ENCODE results near the gene KANK4.
A peak's percentile ranks its signal among the peaks of the same experiment; 100 is the strongest.

Gene KANK4

DNA sequence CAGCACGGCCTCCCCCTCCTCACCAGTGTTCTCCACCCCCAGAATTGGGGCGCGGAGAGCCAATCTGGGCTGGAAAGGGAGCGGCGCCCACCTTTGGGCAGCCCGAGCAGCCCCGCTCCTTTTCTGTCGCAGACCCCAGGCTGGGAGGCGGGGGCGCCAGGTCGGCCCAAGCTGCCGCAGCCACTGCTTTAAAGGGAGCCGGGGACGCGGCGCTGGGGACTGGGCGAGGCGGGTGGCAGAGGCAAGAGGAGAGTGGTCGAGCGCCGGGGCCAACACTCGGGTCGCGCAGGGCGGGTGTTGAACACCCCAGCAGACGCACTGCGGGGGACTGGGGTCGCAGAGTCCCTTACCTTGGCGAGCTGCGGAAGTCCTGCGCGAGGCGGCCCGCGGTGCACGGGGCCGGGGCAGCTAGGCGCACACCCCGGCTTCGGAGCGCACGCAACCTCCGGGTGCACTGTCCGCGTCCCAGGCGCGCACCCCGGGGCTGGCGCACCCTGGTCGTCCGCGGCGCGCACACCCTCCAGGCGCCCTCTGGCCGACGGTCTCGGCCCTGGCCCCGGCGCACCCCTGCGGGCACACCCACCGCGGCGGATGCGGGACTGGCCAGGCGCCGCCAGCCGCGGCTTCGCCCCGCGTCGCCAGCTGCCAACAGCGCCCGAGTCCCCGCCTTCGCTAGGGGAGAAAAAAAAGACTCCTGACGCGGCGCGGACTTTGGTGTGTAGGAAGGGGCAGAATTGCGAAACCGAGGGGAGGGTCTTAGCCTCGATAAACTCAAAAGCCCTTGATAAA is at the start of gene KANK4:
Gene KANK4, minus strand, starts transcription at position 679 of the 789 bp plus-strand sequence. CDS start 37,870 bp downstream, outside the sequence.
- DNase-seq (ENCODE audit: low spot score): no peak

DNA sequence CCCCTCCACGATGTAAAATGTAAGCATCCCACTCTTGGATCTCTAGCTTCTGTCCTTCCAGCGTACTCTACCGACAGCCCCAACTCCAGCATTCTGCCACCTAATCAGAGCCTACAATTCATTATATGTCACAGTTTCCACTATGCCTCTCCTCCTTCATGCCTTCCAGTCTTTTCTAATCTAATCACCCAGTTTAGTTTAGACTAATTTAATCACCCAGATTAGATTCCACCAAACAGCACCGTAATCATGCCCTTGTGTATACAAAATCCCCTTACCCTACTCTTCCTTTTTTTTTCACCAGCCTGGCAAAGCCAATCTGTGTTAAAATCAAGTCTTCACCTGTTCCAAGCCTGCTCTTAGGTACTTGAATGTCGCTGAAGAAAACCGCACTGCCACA is 49.8 kb upstream of the KANK4 start:
- DNase-seq (ENCODE audit: low spot score): no peak

GRCh38 chr1:62367005-62367557 is 47.8 kb upstream of the KANK4 start:
- DNase-seq (ENCODE audit: low spot score): no peak

GRCh38 chr1:62364721-62365120 is 45.5 kb upstream of the KANK4 start:
- no peak for DNase-seq (ENCODE audit: low spot score)

GRCh38 chr1:62362926-62363325 is 43.7 kb upstream of the KANK4 start:
- no peak for DNase-seq (ENCODE audit: low spot score)

DNA sequence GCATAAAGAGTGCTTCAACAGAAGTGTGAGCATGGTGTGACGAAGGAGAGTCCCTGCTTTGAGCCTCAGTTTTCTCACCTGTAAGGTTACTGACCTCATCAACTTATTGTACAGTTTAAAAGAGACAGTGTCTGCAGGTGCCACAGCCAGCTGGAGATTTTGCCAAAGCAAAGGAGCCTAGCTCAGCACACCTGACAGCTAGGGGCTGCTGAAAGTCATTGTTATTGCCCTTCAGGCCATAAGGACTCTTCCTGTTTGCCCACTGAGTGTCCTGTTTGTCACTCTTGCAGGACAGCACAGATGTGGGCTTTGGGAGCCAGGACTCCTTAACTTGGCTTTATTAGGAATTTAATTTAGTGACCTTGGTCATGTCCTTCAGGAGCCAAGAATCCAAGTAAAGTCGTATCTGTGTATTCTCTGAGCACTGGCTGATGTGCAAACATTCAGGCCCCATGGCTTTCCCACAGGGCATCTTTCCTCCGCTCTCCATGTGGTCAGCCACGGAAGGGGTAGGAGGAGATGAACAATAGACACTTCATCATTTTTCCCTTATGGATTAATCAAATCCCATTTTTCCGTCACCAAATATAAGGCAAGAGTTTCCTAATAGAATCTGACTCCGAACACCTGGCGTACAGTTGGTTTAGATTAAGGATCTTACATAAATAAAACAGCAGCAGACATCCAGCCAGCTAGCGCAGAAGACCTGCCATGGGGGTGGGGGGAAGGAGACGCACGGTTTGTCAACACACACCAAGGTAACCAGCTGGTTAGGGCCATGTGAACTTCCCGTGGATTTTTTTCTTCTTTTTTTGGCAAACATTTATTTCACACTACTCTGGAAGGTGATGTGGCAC is 43.1 kb upstream of the KANK4 start:
- DNase-seq (ENCODE audit: low spot score): no peak

DNA sequence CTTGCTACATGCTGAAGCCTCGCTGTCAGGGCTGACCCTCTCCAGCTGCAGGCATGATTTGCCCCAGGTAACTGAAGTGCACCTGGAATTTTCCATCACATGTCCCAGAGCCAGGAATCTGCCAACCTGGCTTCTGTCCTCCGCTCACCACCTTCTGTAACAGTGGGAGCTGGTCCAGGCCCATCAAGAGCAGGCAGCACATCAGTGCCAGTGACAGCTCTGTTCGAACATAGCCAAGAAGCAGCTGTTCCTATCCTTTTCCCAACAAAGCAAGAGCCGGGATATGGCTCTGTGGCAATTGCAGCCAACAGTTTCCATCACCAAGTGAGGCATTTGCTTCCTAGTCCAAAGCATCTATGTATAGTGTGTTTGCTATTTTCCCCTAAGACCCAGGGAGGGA is 42.2 kb upstream of the KANK4 start:
- DNase-seq (ENCODE audit: low spot score): no peak

DNA sequence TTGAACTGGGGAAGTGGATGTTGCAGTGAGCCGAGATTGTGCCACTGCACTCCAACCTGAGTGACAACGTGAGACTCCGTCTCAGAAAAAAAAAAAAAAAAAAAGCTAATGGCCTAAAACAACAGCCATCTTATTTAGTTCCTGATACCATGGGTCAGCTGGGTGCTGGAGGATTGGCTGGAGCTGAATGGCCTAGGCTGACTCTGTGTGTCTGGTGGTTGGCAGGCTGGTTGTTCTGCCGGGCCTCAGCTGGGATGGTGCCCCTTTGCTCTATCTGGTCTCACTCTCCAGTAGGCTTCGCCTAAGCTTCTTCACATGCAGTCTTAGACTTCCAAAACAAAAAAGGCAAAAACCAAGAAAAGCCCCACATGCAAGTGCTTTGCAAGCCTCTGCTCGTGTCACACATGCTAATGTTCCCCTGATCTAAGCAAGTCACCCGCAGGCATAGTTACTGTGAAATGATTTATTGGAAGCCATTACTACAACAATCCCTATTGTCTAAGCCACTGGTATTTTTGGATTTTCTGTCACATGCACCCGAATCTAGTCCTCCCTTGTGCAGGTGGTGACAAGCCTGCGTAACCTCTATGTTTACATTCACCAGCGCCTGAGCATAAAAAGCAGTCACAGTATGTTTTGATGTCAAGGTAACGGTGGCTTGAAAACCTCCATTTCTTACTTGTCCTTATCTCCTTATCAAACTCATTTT is 39.6 kb upstream of the KANK4 start:
- DNase-seq (ENCODE audit: low spot score): no peak

- no peak for DNase-seq (ENCODE audit: low spot score)
Measured at GRCh38 chr1:62357916-62358315, 38.7 kb upstream of the KANK4 start.

DNA sequence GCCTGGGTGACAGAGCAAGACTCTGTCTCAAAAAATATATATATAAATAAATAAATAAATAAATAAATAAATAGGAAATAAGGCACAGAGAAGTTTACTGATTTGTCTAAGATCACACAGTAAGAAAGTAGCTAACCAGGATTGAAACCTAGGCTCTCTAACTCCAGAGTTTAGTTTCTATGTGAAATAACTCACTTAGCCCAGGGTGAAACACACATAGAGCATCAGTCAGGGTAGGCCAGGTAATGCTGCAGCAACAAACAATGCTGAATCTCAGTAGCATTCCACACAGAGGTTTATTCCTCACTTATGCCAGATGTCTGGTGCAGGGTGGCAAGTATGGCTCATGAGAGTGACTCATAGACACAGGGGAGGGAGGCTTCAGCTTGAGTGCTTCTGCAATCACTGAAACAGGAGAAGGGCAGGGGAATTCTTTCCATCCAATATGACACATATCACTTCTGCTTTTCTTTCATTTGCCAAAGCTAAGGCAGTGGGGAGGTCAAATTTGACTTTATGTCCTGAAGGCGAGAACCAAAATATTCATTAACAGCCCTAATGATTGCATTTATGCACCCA is 37.1 kb upstream of the KANK4 start:
- peak; percentile 92 for DNase-seq (ENCODE audit: low spot score)

DNA sequence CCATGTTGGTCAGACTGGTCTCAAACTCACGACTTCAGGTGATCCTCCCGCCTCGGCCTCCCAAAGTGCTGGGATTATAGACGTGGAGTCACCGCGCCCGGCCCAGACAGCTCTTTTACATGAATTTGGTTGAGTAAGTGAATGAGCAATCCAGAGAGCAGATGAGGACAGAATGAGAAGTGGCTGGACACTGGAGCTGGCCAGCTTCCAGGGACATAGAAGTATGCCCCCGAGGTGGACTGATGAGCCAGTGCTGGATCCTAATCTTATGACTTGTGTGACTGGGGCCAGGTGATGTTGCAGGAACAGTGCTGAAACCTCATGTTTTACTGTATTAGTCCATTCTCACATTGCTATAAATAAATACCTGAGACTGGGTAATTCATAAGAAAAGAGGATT is 35.9 kb upstream of the KANK4 start:
- no peak for DNase-seq (ENCODE audit: low spot score)

DNA sequence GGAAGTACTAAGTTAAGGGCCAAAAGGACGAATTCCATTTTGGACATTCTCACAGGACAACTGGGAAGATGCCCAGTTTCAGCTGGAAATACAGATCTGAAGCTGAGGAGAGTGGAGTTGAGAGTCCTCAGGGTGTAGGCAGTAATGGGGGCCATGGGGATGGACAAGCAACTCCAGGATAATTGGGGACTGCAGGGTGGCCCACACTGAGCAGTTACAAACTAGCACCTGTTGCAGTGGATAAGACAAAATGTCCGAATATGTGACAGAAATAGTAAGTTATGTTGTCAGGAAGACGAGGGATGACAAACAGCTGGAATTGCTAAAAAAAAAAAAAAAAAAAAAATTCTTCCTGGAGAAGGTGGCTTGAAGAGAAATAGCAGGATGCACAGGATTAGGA is 34.6 kb upstream of the KANK4 start:
- no peak for DNase-seq (ENCODE audit: low spot score)

DNA sequence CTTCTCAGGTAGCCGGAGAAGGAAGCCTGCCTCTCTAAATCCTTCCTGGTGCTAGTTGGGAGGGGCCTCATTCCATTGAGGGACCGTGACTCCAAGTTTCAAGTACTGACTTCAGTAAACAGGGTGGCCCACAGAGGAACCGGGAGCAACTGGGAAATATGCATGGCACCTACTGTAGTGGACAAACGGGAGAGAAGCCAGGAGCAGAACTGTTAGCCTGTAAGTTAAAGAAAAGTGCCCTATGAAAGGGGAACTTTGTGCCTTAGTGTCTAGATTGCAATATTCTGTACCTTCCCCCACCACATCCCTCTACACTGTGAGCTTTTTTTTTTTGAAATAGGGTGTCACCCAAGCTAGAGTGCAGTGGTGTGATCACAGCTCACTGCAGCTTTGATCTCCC is 33.2 kb upstream of the KANK4 start:
- no peak for DNase-seq (ENCODE audit: low spot score)

DNA sequence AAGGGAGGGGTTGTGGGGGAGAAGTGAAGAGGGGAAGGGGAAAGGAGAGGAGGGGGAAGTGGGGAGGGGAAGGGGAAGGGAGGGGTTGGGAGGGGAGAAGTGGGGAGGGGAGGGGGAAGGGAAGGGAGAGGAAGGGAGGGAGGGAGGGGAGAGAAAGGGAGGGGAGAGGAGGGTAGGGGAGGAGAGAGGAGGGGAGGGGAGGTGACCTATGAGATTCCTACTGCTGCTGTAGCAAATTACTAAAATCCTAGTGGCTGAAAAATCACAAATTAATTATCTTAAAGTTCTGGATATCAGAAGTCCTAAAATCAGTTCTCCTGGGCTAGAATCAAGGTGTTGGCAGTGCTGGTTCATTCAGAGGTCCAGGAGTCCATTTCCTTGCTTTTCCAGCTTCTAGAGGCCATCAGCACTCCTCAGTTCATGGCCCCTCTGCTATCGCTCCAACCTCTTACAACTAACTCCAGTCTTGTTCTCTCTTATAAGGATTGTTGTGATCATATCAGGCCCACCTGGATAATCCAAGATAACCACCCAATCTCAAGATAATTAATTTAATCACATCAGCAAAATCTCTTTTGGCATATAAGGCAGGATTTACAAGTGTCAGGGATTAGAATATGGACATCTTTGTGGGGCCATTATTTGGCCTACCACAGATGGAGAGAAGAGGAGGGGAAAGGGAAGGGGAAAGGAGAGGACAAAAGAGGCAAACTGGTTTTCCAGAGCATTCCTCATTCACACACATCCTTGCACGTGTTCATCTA is 30.4 kb upstream of the KANK4 start:
- no peak for DNase-seq (ENCODE audit: low spot score)

DNA sequence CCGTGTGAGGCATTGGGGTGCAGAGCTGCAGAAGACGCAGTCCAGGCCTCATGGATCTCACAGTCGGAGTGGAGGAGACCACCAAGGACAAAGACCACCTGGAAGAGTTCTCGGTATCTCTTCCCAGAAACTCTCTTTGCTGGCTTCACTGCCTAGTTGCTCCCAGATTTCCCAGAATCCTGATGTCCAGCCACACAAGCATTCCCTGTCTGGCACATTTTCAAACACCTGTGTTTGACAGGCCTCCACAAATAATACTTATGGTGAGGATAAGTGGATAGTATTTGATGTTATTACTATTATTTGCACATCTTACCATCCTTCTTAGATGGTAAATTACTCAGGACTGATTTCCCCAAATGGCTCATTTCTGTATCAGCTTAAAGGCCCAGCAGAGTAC is 27.7 kb upstream of the KANK4 start:
- no peak for DNase-seq (ENCODE audit: low spot score)

DNA sequence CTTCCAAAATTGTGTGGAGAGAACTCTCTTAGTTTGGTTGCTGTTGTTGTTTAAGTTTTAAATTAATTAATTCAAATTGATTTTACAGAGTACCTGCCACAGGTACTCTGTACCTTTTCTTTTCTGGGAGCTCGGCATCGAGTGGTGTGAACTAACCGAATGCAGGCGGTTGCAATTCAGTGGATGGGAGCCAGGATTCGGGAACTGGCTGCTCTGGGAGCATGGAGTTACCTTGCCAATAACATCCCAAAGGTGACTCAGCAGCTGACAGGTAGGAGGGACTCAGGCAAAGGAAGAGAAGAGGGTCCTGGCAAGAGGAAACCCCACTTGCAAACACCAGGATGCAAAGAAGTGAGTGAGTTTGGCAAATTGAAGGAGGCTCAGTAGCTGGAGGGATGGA is 24.7 kb upstream of the KANK4 start:
- DNase-seq (ENCODE audit: low spot score): no peak

GRCh38 chr1:62342270-62342669 is 23.0 kb upstream of the KANK4 start:
- DNase-seq (ENCODE audit: low spot score): no peak

DNA sequence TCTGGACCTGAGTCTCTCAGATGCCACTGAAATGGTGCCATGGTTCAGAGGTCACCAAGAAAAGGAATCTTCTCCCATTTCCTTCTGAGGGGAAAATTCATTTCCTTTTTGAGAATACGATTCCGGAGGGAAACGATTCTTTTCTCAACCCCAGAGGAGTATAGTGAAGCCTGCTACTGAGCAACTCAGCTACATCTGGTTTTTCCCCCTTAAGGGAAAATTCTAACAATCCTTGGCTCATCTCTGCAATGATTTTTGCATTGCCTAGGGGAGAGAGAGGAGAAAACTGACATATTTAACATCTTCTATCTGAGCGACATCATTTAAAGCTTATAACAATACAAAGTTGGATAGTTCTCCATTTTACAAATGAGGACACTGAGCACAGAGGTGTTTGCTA is 22.4 kb upstream of the KANK4 start:
- DNase-seq (ENCODE audit: low spot score): no peak

- no peak for DNase-seq (ENCODE audit: low spot score)
Measured at GRCh38 chr1:62341089-62341488, 21.9 kb upstream of the KANK4 start.

DNA sequence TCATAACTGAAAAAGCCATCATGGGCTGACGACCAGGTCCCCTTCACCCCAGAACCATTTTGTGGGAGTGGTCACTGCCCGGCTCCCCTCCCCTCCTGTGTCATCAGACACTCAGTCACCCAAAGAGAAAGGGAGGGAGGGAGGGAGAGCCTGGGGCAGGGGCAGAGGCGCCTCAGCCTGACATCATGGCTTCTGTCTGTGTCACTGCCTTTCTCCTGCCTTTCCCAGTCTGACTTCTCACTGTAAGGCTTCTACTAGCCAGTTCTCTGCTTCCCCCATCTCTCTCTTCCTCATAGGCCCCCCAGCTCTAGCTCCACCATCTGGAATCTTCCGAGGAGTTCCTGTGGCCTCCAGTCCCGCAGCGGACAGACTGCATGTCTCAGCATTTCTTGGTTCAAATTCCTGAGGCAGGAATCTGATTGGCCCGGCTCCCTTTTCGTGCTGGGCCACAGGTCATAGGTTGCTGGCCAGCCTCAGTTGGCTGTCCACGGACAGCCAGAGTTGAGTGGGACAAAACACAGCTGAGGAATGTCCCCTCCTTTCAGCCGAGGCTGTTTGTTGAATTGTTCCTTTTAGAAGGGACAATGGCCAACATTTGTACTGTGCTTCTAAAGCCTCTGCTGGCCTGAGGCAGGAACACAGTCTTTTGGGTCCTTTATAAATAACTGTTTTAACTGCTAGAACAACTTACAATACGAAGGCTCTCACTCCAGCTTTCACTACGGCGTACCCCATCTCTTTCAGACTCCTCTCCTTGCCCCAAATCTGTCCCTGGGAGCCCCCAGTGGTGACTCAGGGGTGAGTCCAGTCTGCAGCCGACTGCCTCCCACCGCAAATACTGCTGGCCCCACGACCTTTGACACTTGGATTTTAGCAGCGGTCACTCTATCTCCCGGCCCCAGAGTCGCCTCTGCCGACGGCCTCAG is 18.7 kb upstream of the KANK4 start:
- no peak for DNase-seq (ENCODE audit: low spot score)

Measured in kidney tubule cell (primary cell).